Epithelial cell of proximal tubule (primary cell): ENCODE results near the gene BRF1. TPM values are rescaled to one million over a fixed set of nuclear protein-coding genes. Genes with fewer than 3 reads are reported as not detected.

Experiments
- DNase-seq: peaks from one replicate; pipeline ENCODE4 v3.0.0-alpha.2; 2011; ENCODE audit warnings: low read depth
- H3K4me3 ChIP-seq: 2 replicates; pipeline ENCODE4 v1.5.1; 2011; ENCODE audit warnings: low read depth, mild to moderate bottlenecking, low read length
- total RNA-seq: library from RNA; depleted of rRNA; stranded (reverse); fragments of >200 nt; gene quantifications from 2 replicates; pipeline ENCODE4 v1.2.3, GENCODE V29; 2015
- TF ChIP-seq, protein P1 (sequence below): conservative IDR thresholded peaks from 2 replicates; pipeline ENCODE4 v1.5.1; 2012; ENCODE audit warnings: low read depth, mild to moderate bottlenecking, low read length

Gene BRF1
- total RNA-seq, 1 donor from 2014 or later: 23.8 TPM

DNA sequence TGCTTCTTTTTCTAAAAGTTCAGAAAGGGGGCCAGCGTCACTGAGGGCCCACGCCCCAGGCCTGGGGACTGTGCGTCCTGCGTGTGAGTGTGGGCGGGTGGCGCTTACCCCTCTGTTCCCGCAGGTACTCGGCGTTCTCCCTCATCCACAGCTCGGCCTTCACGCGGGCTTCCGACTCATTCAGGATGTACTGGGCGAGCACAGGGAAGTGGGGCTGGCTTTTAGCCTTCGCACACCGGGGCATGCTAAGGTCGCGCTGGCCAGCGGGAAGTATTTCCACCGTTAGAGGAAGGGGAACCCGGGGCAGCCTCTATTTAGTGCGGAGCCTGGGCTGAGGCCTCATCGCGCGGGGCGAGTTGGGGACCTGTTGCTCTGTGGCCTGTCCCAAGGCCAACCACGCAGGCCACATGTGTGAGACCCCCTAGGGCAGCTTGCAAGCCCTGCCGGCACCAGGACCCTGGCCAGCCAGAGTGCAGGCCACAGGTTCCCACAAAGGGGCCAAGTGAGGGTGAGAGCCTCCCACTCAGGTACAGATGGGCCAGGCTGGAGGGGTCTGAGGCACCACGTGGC lies 81.7 kb downstream of the BRF1 start:
- no peak overlapping the region for H3K4me3 ChIP-seq
- no peak for DNase-seq
- TF ChIP-seq, protein P1, sequence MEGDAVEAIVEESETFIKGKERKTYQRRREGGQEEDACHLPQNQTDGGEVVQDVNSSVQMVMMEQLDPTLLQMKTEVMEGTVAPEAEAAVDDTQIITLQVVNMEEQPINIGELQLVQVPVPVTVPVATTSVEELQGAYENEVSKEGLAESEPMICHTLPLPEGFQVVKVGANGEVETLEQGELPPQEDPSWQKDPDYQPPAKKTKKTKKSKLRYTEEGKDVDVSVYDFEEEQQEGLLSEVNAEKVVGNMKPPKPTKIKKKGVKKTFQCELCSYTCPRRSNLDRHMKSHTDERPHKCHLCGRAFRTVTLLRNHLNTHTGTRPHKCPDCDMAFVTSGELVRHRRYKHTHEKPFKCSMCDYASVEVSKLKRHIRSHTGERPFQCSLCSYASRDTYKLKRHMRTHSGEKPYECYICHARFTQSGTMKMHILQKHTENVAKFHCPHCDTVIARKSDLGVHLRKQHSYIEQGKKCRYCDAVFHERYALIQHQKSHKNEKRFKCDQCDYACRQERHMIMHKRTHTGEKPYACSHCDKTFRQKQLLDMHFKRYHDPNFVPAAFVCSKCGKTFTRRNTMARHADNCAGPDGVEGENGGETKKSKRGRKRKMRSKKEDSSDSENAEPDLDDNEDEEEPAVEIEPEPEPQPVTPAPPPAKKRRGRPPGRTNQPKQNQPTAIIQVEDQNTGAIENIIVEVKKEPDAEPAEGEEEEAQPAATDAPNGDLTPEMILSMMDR: no peak

DNA sequence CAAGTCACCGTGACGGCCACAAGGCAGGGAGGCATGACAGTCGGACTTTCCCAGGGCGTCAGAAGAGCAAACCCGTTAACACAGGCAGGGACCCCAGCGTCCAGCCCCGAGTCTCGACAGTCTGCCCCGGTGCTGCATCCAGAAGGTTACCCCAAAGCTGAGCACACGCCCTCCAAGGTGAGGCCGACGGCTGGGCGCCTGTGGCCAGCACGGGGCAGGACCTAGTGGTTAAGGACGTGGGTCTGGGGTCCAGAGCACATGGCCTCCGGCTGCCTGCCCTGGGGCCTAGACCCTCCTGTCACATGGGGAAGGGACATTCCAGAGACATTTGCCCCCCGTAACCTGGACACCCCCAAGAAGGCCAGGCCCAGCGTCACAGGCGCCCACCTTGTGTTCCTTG lies 82.2 kb downstream of the BRF1 start:
- no peak for DNase-seq
- TF ChIP-seq, protein P1: no peak
- no peak overlapping the region for H3K4me3 ChIP-seq

DNA sequence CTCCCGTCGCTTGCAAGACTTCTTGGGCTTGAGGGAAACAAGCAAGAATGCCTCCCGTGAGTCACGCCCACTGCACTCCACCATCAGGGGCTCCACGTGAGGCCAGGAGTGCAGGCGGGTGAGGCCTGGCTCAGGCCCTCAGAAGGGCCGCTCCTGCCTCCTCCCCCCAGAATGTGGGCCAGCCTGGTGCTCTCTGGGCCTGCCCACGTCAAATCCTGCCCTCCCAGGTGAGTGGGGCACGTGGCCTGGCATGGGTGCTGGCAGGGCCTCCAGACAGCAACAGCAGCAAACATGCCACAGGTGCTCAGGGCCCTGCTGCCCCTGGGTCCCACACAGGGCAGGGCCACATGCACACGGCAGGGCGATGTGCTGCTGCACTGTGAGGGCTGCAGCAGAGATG lies 83.0 kb downstream of the BRF1 start:
- TF ChIP-seq, protein P1: no peak
- no peak overlapping the region for H3K4me3 ChIP-seq
- no peak for DNase-seq

DNA sequence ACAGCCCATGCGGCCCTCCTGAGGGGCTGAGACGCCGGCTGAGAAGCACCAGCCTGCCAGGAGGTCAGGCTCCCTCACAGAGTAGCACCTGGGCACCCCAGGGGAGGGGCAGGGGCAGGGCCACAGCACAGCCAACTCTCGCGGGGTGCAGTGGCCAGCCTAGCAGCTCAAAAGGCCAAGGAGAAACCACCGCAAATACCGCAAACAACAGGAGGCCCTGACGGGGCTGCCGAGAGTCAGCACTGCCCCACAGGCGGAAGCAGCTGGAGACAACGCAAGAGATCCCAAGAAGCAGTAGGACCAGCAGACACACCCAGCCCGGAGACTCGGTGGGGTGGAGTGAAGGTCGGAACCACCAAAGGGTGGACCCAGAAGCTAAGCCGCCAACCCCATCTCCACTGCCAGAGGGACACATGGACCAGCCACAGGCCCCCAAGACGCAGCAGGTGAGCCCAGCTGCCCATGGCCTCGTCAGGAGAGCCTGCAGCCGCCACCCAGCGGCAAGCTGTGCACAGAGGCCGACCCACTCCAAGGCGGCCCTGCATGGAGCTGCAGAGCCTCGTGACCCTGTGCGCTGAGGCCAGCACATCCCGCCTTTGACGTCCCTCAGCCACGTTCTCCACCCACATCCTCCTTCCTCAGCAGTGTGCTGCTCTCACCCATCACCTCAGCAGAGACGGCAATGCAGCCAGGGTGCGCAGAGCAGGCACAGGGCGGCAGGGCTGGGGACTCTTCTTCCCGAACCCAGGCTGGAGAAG lies 84.1 kb downstream of the BRF1 start:
- DNase-seq: no peak
- H3K4me3 ChIP-seq: no peak overlapping the region
- TF ChIP-seq, protein P1: no peak

DNA sequence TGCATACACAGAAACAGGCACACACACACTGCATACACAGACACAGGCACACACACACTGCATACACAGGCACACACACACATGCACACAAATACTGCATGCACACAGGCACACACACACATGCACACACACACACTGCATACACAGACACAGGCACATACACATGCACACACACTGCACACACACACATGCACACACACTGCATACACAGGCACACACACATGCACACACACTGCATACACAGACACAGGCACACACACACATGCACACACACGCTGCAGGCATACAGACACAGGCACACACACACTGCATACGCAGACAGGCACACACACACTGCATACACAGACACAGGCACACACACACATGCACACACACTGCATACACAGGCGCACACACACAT lies 85.2 kb downstream of the BRF1 start:
- H3K4me3 ChIP-seq: no peak overlapping the region
- TF ChIP-seq, protein P1: no peak
- DNase-seq: no peak

DNA sequence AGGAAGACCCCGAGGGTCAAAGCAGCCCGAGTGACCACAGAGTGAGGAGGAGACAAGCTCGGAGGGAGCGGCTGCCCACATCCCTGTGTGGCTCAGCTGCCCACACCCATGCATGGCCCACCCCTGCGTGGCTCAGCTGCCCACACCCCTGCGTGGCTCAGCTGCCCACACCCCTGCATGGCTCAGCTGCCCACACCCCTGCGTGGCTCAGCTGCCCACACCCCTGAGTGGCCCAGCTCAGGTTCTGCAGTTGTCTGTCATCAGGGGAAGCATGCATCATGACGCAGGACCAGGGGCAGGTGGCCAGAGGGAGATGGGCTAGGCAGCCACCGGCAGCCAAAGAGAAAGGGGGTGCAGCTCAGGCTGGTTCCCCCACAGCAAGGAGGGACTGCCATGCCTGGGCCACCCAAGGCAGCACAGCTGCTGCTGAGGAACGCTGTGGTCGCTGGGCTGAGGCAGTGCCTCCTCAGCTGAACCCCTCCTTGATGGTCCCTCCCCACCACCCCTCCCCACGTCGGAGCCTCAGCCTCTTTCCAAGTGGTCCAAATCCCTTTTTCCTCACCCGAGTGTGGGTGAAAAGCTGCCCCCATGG lies 86.4 kb downstream of the BRF1 start:
- no peak overlapping the region for H3K4me3 ChIP-seq
- TF ChIP-seq, protein P1: no peak
- DNase-seq: no peak
